HepG2 (cell line): ENCODE results near the gene PPM1E. TPM values are rescaled to one million over a fixed set of nuclear protein-coding genes. Genes with fewer than 3 reads are reported as not detected.

Experiments used
- ATAC-seq: fragments of 200-7000 bp; cut with Tn5 transposase; 3 replicates; pipeline ENCODE4 v1.9.1; 2020; ENCODE audit warnings: mild to moderate bottlenecking, moderate library complexity
- BruUV-seq: library from RNA; stranded (reverse); fragments of 400-500 nt; replicated peaks from 2 replicates; lab custom pipeline; 2021; lab: Mats Ljungman, UMichigan
- CTCF ChIA-PET: fragments of 300-600 bp; formaldehyde crosslinking; extraction: SDS; loops from one replicate; lab custom pipeline; 2021; ENCODE audit warnings: low total read pairs, inconsistent platforms, low intra/inter-chr PET ratio; lab: Yijun Ruan, JAX
- POLR2A ChIA-PET: fragments of 350-600 bp; sonication (Branson Sonifier 250); formaldehyde crosslinking; loops from one replicate; lab custom pipeline; 2020; ENCODE audit warnings: antibody characterized with exemption, inconsistent platforms; lab: Yijun Ruan, JAX
- DNase-seq: peaks from one replicate; pipeline ENCODE4 v3.0.0-alpha.2; 2015; ENCODE audit warnings: low spot score
- FAIRE-seq: peaks from 3 replicates; lab custom pipeline; 2011; peaks lifted over from hg19 to GRCh38; lab: Jason Lieb, UNC
- H2AFZ ChIP-seq: one replicate; pipeline ENCODE4 v1.6.1; 2011; ENCODE audit warnings: low read length, inconsistent platforms
- H3K27ac ChIP-seq: fragments of 300-600 bp; 3 replicates; pipeline ENCODE4 v1.8.0; 2011; ENCODE audit warnings: mixed run types, mild to moderate bottlenecking, mixed read lengths, low read length, inconsistent platforms; ENCODE audit not compliant: insufficient read depth; ENCODE audit errors: extremely low read length
- H3K27me3 ChIP-seq, 2 experiments: fragments of 200-600 bp in 1 of 2; 2 replicates in 1 of 2; 3 replicates in 1 of 2; pipeline versions ENCODE4 v1.6.0 to v1.8.0; 2011; ENCODE audit warnings: low read length in 2 of 2, mild to moderate bottlenecking in 2 of 2, moderate library complexity in 2 of 2, inconsistent platforms in 1 of 2; ENCODE audit not compliant: insufficient read depth in 2 of 2, control insufficient read depth in 1 of 2
- H3K36me3 ChIP-seq, 2 experiments: fragments of 200-600 bp in 1 of 2; replicated peaks in 1 of 2; 2 replicates in 1 of 2; 3 replicates in 1 of 2; pipeline versions ENCODE4 v1.5.1 to v1.8.0; 2011; ENCODE audit warnings: low read length in 2 of 2, inconsistent platforms in 1 of 2; ENCODE audit not compliant: insufficient read depth in 2 of 2, control insufficient read depth in 1 of 2
- H3K4me1 ChIP-seq: 2 replicates; pipeline ENCODE4 v1.5.1; 2012; ENCODE audit warnings: low read length, inconsistent platforms; ENCODE audit not compliant: insufficient read depth
- H3K4me2 ChIP-seq: 2 replicates; pipeline ENCODE4 v1.6.0; 2011; ENCODE audit warnings: low read depth, low read length, inconsistent platforms
- H3K4me3 ChIP-seq, 3 experiments: fragments of 200-600 bp in 1 of 3; sonication (generic), shearing (Covaris generic) in 1 of 3; replicated peaks in 1 of 3; 2 replicates each; pipeline ENCODE4 v1.5.1; 2011 to 2016; ENCODE audit warnings: low read length in 3 of 3, inconsistent platforms in 2 of 3, low read depth in 2 of 3, mild to moderate bottlenecking in 2 of 3, control low read depth in 1 of 3, mixed read lengths in 1 of 3; ENCODE audit not compliant: insufficient read depth in 1 of 3
- H3K79me2 ChIP-seq: one replicate; pipeline ENCODE4 v1.6.1; 2011; ENCODE audit warnings: low read length, inconsistent platforms; ENCODE audit not compliant: insufficient read depth
- H3K9ac ChIP-seq: 2 replicates; pipeline ENCODE4 v1.6.0; 2011; ENCODE audit warnings: mild to moderate bottlenecking, low read depth, low read length, inconsistent platforms; ENCODE audit not compliant: insufficient read depth
- H3K9me3 ChIP-seq: 2 replicates; pipeline ENCODE4 v1.5.1; 2012; ENCODE audit warnings: mild to moderate bottlenecking, low read length
- H4K20me1 ChIP-seq: 2 replicates; pipeline ENCODE4 v1.6.0; 2011; ENCODE audit warnings: inconsistent platforms, mild to moderate bottlenecking, low read length, moderate library complexity; ENCODE audit not compliant: insufficient read depth
- ELK4 ChIP-seq: sonication (generic); formaldehyde crosslinking; IDR thresholded peaks from 2 replicates; pipeline ENCODE4 v1.9.0; 2021; ENCODE audit warnings: missing genetic modification reagents, borderline replicate concordance
- KDM5B ChIP-seq: sonication (generic); formaldehyde crosslinking; IDR thresholded peaks from 2 replicates; pipeline ENCODE4 v1.4.0; 2020; ENCODE audit warnings: missing genetic modification reagents, mild to moderate bottlenecking, borderline replicate concordance
- NFIB ChIP-seq: sonication (generic); formaldehyde crosslinking; IDR thresholded peaks from 2 replicates; pipeline ENCODE4 v1.9.0; 2021; ENCODE audit warnings: missing genetic modification reagents, mild to moderate bottlenecking, borderline replicate concordance
- PHF8 ChIP-seq: sonication (generic); formaldehyde crosslinking; IDR thresholded peaks from 2 replicates; pipeline ENCODE4 v1.5.0; 2020; ENCODE audit warnings: missing genetic modification reagents
- PRMT3 ChIP-seq: sonication (generic); formaldehyde crosslinking; IDR thresholded peaks from 2 replicates; pipeline ENCODE4 v1.8.1; 2022; ENCODE audit warnings: low read depth, mild to moderate bottlenecking, moderate library complexity, missing genetic modification reagents, borderline replicate concordance
- SRY ChIP-seq: sonication (generic); formaldehyde crosslinking; IDR thresholded peaks from 2 replicates; pipeline ENCODE4 v1.8.0; 2022; ENCODE audit warnings: mild to moderate bottlenecking, missing genetic modification reagents
- TOE1 ChIP-seq: sonication (generic); formaldehyde crosslinking; IDR thresholded peaks from 2 replicates; pipeline ENCODE4 v1.4.0; 2020; ENCODE audit warnings: mild to moderate bottlenecking, missing genetic modification reagents
- ZMAT5 ChIP-seq: sonication (generic); formaldehyde crosslinking; IDR thresholded peaks from 2 replicates; pipeline ENCODE4 v1.5.0; 2020; ENCODE audit warnings: mild to moderate bottlenecking, low read depth, missing genetic modification reagents, borderline replicate concordance
- ZNF225 ChIP-seq: sonication (generic); formaldehyde crosslinking; IDR thresholded peaks from 2 replicates; pipeline ENCODE4 v1.4.0; 2020; ENCODE audit warnings: mild to moderate bottlenecking, missing genetic modification reagents
- ZZZ3 ChIP-seq: sonication (generic); formaldehyde crosslinking; IDR thresholded peaks from 2 replicates; pipeline ENCODE4 v1.4.0; 2020; ENCODE audit warnings: missing genetic modification reagents, mild to moderate bottlenecking, borderline replicate concordance
- WGBS: methylation state at CpG from one replicate; pipeline ENCODE4 v1.1.6; 2017; ENCODE audit warnings: low lambda C conversion rate; 5-methylcytosine and 5-hydroxymethylcytosine counted together
- in situ Hi-C: cut with HindIII; loops from 2 replicates; pipeline ENCODE4 v1.10.0; 2017; ENCODE audit warnings: low pct_unique_long_range_greater_than_20kb; ENCODE audit not compliant: extremely low pct_ligation_motif_present
- intact Hi-C: fragments of 100-400 bp; cut with micrococcal nuclease; formaldehyde crosslinking; loops from one replicate; pipeline ENCODE4 v1.10.0; 2022; ENCODE audit not compliant: unreplicated experiment
- polyA plus RNA-seq, 8 experiments: library from polyadenylated mRNA; depleted of rRNA in 3 of 8; stranded (reverse) in 7 of 8; unstranded in 1 of 8; fragments of >200 nt; fragmentation: Illumina TruSeq in 4 of 8; extraction: Trizol in 4 of 8; gene quantifications; 2 replicates each; pipeline versions ENCODE4 v1.2.1 to v1.2.3, GENCODE V29; 2011 to 2016; ENCODE audit warnings: low read depth in 4 of 8, missing spikeins in 1 of 8, mixed read lengths in 1 of 8; ENCODE audit not compliant: insufficient read depth in 1 of 8
- total RNA-seq, 5 experiments: library from RNA; depleted of rRNA; stranded (reverse); fragments of >200 nt; fragmentation: Illumina TruSeq; extraction: Trizol; gene quantifications; 2 replicates each; pipeline ENCODE4 v1.2.3, GENCODE V29; 2016; ENCODE audit warnings: low read depth in 1 of 5
- TF ChIP-seq, protein P1 (sequence below): sonication (generic); formaldehyde crosslinking; IDR thresholded peaks from 2 replicates; pipeline ENCODE4 v1.4.0; 2020; ENCODE audit warnings: mild to moderate bottlenecking, missing genetic modification reagents
- TF ChIP-seq, protein P2 (sequence below): sonication (generic); formaldehyde crosslinking; IDR thresholded peaks from 2 replicates; pipeline ENCODE4 v1.4.0; 2020; ENCODE audit warnings: mild to moderate bottlenecking, missing genetic modification reagents

The PPM1E gene
- total and polyA plus RNA-seq, 2 of the 13 experiments (the other 11 are each of a cell fraction or from before 2014, with no cell fraction given): 0.15 TPM; not detected in 1

GRCh38 chr17:58936295-58936694 is 180.6 kb downstream of the PPM1E start (continued):
- TF ChIP-seq, protein P1, sequence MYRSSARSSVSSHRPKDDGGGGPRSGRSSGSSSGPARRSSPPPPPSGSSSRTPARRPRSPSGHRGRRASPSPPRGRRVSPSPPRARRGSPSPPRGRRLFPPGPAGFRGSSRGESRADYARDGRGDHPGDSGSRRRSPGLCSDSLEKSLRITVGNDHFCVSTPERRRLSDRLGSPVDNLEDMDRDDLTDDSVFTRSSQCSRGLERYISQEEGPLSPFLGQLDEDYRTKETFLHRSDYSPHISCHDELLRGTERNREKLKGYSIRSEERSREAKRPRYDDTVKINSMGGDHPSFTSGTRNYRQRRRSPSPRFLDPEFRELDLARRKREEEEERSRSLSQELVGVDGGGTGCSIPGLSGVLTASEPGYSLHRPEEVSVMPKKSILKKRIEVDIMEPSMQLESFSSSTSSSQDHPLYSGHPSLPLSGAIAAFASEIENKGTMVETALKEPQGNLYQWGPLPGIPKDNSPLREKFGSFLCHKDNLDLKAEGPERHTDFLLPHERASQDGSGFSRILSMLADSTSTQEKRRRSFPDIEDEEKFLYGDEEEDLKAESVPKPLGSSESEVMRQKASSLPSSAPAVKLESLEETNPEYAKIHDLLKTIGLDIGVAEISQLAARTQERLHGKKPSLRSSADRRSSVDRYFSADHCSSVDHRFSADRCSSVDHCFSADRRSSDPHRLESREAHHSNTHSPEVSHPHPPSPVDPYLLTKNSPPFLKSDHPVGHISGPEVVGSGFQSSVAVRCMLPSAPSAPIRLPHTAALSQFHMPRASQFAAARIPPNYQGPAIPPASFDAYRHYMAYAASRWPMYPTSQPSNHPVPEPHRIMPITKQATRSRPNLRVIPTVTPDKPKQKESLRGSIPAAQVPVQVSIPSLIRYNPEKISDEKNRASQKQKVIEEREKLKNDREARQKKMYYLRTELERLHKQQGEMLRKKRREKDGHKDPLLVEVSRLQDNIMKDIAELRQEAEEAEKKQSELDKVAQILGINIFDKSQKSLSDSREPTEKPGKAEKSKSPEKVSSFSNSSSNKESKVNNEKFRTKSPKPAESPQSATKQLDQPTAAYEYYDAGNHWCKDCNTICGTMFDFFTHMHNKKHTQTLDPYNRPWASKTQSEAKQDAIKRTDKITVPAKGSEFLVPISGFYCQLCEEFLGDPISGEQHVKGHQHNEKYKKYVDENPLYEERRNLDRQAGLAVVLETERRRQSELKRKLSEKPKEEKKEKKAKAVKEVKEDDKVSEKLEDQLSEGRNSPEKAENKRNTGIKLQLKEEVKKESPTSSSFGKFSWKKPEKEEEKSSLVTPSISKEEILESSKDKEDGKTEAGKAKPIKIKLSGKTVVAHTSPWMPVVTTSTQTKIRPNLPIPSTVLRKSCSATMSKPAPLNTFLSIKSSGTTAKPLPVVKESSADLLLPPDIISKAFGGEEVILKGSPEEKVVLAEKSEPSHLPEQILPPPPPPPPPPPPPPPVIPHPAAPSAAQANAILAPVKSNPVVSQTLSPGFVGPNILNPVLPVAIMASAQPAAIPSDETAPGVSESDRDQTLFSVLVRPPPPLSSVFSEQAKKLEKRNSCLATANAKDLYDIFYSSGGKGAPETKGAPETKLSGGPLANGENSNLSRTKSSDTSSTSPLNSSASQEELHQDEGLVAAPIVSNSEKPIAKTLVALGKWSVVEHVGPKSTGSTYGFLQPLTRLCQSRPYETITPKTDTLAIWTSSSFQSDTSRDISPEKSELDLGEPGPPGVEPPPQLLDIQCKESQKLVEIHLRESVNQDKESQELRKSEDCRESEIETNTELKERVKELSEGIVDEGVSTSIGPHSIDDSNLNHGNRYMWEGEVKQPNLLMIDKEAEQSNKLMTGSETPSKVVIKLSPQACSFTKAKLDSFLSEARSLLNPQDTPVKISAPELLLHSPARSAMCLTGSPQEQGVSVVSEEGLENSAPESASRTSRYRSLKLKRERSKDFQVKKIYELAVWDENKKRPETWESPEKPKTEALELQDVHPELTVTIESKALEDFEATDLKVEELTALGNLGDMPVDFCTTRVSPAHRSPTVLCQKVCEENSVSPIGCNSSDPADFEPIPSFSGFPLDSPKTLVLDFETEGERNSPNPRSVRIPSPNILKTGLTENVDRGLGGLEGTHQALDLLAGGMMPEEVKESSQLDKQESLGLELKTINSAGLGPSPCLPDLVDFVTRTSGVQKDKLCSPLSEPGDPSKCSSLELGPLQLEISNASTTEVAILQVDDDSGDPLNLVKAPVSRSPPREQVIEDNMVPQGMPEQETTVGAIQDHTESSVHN (CRISPR knock-in tag): no peak
- TF ChIP-seq, all 625 proteins: peak for 0

- POLR2A ChIA-PET: no interaction called here
- Histone ChIP-seq H3K4me3 (no peak overlapping the region), H3K36me3 (no peaks in the 10 kb centered on the region), H3K9me3 (no peaks in the 10 kb centered on the region), H3K79me2 (no peaks in the 10 kb centered on the region), H3K27ac (no peak overlapping the region), H3K4me1 (no peaks in the 10 kb centered on the region), H3K27me3 (no peaks in the 10 kb centered on the region; a peak in 1 of 5 replicates), H4K20me1 (no peaks in the 10 kb centered on the region), H2AFZ (no peak overlapping the region), H3K4me2 (no peak overlapping the region), H3K9ac (no peak overlapping the region)
- ATAC-seq (no peak), DNase-seq (no peak), FAIRE-seq (no peak)
- in situ Hi-C loops: no loop called here
- 58% methylated on average over 2 of the region's 2 CpGs for WGBS
- CTCF ChIA-PET: no interaction called here
- intact Hi-C loops: no loop called here
- no TSS peak for BruUV-seq
- TF ChIP-seq NFIB (CRISPR knock-in tag): no peak
- TF ChIP-seq PRMT3 (CRISPR knock-in tag): no peak
- no peak for TF ChIP-seq KDM5B (CRISPR knock-in tag)
- TF ChIP-seq TOE1: no peak
- TF ChIP-seq ZMAT5: no peak
- TF ChIP-seq, protein P2, sequence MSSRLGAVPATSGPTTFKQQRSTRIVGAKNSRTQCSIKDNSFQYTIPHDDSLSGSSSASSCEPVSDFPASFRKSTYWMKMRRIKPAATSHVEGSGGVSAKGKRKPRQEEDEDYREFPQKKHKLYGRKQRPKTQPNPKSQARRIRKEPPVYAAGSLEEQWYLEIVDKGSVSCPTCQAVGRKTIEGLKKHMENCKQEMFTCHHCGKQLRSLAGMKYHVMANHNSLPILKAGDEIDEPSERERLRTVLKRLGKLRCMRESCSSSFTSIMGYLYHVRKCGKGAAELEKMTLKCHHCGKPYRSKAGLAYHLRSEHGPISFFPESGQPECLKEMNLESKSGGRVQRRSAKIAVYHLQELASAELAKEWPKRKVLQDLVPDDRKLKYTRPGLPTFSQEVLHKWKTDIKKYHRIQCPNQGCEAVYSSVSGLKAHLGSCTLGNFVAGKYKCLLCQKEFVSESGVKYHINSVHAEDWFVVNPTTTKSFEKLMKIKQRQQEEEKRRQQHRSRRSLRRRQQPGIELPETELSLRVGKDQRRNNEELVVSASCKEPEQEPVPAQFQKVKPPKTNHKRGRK (CRISPR knock-in tag): no peak
- TF ChIP-seq ELK4 (CRISPR knock-in tag): no peak
- TF ChIP-seq ZNF225: no peak
- no peak for TF ChIP-seq PHF8 (CRISPR knock-in tag)
- TF ChIP-seq SRY (CRISPR knock-in tag): no peak
- TF ChIP-seq ZZZ3 (CRISPR knock-in tag): no peak
Observed at GRCh38 chr17:58944166-58944565, 188.5 kb downstream of the PPM1E start.
